Measurements from ENCODE around the gene MKRN2OS.
"Not testable (repeated sequence)": the region's sequence is repeated elsewhere in the genome, so short reads cannot be mapped to it uniquely, and the experiment has no call there.

The MKRN2OS gene

DNA sequence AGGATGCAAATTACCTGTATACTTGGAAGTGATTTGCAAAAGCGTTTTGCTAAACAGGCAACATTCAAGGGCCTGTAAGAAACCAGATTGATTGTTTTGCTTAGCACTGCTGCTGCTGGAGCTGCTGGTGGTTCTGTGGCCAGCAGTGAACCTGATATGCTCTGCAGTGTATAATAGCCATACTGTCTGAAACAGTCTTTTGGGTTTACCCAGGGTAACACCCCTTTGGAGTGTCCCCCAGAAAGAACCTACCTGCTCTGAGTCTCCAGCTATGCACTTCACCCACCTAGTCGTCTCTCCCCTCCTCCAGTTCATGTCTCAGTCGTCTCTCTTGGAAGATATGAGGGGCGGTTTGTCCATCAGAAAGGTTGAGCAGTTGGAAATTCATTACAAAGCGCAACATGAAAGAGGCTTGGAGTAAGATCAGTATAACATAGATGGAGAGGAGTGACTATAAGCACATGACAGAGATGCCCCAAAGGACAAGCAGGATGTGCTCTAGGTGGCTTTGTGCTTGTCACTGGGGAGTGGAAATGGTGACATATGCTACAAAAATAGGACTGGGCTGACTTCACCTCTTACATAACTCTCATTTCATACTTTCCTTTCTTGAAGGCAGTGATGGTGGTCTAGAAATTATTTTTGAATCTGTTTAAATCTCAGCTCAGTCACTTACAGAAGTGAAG, 15.3 kb upstream of the MKRN2OS start:
- no peak for DNase-seq

DNA sequence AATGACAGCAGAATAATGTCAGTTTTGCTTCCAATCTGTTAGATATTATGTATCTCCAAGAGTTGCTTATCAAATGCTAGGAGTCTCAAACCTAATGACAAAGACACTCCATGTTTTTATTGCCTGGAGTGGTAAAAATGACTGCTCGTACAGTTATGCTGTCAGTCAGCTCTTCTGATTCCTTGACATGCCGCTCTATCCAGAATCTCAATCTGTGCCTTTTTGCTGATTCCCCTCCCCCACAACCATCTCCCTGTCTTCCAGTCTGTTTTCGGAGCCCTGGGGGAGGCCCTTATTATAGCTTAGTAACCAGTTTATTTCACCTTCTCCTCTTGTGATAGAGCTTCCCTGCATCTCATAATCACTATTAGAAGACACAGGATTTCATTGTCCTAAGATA, 14.2 kb upstream of the MKRN2OS start:
- DNase-seq = no peak

DNA sequence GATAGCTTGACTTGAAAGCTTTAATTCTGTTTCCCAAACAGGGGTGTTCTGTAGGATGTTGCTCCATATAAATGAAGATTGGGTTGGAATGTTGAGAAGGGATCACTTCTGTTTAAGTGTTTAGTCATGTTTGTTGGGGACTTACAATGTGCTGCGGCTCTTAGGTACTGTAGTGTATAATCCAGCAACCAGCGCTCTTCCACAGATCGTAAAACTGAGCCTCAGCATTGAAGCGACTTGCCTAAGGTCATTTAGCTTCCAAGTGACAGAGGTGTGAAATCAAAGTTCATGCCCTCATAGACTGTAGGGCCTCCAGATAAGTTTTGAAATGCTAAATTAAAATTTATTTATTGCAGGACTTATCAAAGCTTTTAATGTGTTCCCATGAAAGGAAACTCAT, 13.4 kb upstream of the MKRN2OS start:
- DNase-seq = no peak

DNA sequence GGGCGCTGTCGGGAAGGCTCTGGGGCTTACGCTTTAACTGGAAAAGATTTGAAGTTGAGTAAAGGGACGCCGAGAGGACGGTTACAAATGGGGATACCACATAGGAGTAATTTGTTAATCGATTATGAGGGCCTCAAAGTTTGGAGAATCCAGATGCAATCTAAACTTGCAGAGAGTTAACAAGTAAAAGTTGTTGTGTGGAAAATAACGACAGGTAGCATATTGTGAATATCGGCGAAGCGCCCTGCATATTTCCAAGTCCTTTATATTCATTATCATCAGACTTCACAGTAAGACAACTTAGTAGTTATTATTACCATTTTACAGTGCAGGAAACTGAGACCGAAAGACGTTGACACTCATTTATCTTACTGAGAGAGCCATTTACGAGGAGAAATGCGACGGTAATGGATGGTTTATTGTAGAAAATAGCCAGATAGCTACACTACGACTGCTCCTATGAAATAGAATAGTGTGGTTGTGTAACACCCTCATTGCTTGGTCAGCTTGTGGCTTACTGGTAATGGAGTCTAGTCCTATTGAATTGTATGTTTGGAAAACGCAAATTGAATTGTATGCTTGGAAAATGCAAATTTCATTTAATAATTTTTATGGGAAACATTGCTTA, 12.3 kb upstream of the MKRN2OS start:
- DNase-seq = no peak

DNA sequence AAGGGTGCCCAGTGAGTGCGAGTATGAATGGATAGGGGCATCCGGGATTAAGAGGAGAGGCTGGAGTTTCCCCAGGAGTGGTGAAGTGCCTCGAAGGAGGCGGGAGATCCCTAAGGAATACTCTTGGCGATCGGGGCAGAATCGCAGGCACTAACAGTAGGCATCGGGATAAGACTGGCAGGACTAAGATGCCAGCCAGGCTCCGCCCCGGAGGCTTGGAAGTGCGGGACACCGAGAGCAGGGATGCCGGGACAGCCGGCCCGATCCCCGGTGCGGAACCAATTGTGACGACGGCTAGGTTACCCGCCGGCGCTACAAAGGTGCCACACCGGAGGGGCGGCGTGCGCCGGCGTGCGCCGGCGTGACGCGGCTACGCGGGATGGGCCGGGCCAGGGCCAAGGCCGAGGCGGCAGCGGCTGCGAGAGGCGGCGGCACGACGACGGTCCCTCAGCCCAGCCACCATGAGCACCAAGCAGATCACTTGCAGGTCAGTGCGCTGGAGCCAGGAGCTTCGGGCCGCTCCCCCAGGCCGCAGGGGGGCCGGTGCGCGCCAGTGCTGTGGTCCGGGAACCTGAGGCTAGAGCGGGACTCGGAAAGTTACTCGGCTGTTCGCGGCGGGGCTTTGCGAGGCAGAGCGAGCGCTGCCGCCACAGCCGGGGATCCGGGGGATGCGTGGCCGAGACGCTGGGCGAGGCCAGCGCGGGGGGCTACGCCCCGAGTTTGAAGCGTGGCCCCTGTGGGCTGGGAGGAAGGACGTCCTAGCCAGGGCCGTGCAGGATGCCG, 11.6 kb upstream of the MKRN2OS start, which contains the start of gene MKRN2:
TSS of gene MKRN2 (plus strand) at position 398 of the 783 bp plus-strand sequence. CDS start at position 462, 64 bp downstream.
- peak; percentile 84 for DNase-seq

DNA sequence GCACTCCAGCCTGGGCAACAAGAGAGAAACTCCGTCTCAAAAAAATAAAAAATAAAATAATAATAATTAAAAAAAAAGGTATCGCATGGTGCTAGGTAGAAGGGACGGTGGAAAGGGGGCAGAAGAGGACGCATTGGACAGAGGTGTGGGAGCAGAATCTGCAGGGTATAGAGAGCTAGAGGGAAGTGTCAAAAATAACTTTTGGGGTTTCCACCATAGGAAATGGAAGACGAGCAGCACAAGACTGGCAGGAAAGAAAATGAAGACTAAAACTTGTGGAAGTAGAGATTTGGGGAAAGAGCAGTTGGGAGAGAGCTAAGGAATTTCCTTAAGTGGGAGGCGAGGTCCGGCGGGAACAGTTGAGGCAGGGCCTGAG, 11.0 kb upstream of the MKRN2OS start:
- DNase-seq = no peak

DNA sequence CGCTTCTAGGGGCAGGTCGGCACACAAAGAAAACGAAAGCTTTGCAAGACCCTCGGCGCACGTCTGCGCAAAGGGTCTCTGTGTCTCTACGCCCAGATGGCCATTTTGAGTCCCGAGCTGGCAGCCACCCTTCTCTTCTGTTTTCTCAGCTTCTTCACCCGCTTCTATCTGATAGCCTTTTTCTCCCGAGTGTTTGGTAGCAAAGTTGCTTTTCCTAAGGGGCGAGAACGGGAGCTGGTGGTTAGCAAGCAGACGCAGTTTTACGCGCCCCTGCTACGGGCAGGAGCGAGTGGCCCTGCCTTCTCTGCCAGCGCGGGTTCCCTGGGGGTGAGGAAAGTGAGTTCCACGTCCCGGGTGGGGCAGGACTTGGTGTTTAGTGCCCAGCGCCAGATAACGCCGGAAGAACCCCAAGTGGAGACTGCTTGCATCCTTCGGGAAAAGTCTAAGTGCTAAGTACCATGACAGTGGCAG, 8.7 kb upstream of the MKRN2OS start:
- no peak for DNase-seq

DNA sequence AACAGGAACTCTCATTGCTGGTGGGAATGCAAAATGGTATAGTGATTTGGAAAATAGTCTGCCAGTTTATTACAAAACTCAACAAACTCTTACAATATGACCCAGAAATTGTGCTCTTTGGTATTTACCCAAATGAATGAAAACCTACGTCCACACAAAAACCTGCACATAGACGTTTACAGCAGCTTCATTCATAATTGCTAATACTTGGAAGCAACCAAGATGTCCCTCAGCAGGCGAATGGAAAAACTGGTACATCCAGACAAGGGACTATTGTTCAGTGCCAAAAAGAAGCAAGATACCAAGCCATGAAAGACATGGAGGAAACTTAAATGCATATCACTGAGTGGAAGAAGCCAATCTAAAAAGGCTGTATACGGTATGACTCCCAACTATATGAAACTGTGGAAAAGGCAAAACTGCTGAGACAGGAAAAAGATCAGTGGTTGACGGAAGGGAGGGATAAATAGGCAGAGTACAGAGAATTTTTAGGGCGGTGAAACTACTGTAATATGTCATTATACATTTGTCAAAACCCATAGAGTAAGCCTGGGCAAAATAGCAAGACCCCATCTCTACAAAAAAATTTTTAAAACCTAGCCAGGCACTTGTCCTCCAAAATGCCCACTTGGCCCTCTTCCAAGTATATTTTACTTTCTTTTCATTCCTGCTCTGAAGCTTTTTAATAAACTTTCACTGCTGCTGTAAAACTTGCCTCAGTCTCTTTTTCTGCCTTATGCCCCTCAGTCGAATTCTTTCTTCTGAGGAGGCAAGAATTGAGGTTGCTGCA, 4.9 kb upstream of the MKRN2OS start:
- DNase-seq = no peak

DNA sequence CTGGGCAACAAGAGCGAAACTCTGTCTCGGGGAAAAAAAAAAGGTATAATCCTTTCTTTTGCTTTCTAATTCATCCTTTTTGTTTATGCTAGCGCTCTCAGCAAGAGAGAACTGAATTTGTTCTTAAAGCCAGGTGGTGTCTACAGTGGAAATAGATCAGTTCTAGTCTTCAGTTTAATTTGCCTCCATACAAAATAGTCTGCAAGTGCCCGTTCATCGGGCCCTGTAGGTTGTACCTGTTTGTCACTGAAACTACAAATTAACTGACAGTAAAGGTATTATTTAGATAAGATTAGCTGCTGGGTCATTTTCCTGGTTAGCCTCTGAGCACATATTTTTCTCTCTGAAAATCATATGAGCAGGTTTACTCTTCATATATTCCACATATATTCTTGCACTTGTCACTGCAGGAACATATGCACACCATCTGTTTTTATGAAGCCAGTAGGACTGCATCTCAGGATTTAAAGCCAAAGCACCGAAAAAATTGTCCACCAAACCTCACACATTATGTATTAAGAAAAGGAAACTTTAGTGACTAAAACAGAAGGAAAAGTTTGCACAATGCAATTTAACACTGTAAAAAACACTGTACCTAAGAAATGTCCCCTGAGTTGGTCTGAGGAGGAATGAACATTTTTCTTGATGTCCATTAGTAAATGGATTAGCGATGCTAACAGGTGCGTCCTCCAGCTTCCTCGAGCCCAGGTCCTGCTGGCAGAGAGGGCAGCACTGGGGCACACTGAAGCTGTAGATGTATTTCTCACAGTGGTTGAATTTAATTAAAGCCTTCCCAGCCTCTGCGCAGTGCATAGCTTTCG, 437 bp downstream of the MKRN2OS start:
- DNase-seq = no peak

DNA sequence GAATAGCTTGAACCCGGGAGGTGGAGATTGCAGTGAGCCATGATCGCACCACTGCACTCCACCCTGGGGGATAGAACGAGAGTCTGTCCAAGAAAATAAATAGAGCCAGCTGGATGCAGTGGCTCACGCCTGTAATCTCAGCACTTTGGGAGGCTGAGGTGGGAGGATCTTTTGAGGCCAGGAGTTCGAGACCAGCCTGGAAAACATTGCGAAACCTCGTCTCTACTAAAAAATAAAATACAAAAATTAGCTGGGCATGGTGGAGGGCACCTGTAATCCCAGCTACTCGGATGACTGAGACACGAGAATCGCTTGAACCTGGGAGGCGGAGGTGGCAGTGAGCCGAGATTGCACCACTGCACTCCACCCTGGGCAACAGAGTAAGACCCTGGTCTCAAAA, 1.8 kb downstream of the MKRN2OS start:
- DNase-seq = not testable (repeated sequence)

DNA sequence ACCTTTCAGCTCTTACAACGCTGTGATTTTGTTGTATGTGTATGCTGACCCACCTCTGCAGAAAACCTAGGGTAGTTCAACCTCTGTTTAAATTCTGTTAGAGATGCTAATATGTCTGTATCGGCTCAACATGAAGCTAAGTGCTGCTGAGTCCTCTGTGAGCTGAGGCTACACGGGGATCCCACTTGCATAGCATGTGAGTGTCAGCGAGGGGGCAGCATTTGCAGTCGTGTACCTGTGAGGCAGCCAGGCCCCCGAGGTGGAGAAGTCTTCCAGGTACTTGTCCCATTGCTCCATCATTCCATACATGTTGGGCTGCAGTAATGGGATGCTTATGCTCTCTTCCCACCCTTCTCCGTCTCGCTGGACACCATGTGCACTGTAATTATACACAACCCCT, 3.7 kb downstream of the MKRN2OS start:
- DNase-seq = no peak

DNA sequence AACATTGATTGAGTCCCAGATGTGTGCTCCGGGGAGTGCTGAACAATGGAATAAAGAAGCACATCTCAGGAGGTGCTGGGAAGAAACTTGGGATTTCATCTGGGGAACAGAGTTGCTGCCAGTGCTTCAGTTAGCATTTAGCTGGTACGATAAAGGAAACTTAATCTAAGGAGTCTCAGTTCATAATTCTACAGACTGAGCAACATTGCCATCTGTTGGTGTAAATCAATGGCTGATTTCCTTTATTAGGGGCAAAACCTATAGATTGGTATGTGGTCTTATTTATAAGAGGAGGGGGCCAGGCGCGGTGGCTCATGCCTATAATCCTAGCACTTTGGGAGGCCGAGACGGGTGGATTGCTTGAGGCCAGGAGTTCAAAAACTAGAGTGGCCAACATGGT, 8.9 kb downstream of the MKRN2OS start:
- DNase-seq = no peak

DNA sequence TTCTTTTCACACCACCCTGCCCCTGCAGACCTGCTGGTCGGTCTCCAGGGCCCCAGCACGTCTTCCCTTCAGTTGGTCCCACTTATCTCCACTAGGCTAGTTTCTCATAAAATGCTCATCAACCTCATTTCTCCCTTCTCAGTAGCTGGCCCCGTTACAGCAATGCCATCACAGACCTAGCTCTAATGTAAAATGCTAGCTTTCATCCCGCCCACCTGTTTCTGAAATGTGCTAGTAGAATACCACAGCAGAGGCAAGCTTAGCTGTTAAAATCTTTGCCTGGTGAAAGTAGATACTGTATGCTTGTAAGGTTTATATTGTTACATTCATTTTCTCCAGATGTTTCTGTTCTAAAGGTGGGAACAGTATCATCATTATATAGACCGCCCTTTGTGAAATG, 13.1 kb downstream of the MKRN2OS start:
- DNase-seq = no peak

DNA sequence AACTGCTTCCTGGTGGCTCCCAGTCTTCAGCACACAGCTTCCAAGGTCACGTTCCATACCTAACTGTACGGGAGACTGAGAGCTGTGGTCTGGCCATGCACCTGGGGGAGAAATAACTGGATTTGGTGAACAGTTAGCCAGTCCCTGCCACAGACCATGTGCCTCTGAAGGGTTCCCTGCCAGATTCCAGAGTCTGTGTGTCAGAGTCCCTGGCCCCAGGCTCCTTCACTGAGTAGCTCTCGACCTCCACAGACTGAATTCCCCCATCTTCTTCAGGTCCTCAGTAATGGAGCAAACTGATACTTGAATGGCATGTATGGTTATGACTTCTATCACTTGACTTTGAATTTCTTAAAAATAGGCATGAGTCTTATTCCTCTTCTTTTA, 17.5 kb downstream of the MKRN2OS start:
- no peak for DNase-seq

DNA sequence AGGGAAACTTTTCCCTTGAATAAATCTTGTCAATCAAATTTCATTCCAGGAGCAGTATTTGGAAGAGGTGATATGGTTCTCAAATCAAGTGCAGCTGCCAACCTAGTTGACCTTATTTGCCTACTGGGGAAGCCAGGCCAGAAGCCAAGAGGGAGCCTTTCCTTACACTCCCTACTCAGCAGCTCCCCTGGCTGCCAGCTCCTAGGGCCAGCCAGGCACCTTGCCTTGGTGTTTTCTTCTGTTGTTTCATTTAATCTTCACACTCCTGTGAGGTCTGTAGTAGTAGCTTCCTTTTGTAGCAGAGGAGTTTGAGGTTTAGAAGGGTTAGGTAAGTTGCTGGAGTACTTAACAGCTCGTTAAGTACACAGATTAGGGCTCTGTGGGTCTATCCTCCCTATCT, 22.6 kb downstream of the MKRN2OS start:
- DNase-seq = no peak

DNA sequence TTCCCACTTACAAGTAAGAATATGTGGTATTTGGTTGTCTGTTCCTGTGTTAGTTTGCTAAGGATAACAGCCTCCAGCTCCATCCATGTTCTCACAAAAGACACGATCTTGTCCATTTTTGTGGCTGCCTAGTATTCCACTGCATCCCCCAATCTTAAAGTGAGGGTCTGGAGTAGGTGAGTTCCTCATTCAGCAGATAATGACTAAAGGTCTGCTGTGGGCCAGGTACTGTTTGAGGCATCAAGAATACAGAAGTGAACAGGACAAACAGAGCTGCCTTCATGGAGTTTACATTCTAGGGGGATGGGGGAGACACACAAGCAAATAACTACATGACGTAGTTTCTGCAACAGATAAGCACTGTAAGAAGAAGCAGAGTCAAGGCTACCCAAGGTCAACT, 24.3 kb downstream of the MKRN2OS start:
- DNase-seq = no peak

DNA sequence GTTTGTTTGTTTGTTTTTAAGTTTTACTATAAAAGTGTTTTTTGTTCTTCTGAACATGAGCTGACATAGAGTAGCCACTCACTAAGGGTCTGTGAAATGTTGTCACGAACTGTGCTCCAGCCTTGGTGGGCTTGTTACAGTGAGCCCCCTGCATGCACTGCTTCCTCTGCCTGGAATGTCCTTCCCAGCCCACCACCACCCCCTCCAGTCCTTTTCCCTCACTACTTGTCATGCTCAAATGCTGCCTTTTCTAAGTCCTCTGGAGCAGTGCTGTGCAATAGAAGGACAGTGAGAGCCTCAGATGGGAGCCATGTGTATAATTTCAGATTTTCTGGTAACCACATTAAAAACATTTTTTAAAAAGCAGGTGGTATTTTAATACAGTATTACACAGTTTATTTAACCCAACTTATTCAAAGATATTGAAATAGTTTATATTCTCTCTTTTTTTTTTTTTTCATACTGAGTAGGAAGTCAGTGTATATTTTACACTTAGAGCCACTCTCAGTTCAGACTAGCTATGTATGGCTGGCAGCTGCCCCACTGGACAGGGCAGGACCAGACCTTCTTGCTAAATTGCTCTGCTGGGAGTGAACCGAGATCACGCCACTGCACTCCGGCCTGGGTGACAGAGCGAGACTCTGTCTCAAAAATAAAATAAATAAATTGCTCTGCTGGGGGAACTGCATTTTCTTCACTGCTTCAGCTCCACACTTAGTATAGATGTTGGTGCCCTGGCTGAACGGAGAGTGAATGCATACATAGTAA, 26.9 kb downstream of the MKRN2OS start:
- DNase-seq = no peak

DNA sequence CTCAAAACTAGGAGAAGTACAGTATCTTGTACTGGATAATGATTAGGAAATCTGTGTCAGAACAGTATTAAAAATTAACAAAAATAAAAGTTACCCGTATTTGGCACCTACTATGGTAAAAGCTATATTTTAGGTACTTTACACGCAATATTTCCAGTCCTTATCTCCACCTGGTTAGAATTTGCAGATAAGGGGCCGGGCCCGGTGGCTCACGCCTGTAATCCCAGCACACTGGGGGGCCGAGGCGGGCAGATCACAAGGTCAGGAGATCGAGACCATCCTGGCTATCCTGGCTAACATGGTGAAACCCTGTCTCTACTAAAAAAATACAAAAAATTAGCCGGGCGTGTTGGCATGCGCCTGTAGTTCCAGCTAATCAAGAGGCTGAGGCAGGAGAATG, 28.4 kb downstream of the MKRN2OS start:
- DNase-seq = no peak

DNA sequence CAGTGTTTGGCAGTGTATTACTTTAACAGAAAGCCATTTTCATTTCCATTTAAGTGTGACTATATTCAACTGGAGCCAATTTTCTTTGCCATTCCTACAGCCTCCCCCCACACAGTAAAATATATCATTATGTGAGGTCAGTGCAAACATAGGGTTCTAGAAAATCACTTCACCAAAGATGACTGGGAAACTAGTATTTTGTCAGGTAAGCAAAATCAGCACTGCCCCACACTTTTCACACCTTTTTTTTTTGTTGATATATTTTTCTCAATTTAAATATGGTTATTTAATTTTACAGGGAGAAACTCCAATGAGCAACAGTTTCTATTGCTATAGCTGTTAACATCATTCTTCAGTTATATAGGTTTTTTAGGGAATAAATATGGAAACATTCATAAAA, 29.7 kb downstream of the MKRN2OS start:
- DNase-seq = no peak

DNA sequence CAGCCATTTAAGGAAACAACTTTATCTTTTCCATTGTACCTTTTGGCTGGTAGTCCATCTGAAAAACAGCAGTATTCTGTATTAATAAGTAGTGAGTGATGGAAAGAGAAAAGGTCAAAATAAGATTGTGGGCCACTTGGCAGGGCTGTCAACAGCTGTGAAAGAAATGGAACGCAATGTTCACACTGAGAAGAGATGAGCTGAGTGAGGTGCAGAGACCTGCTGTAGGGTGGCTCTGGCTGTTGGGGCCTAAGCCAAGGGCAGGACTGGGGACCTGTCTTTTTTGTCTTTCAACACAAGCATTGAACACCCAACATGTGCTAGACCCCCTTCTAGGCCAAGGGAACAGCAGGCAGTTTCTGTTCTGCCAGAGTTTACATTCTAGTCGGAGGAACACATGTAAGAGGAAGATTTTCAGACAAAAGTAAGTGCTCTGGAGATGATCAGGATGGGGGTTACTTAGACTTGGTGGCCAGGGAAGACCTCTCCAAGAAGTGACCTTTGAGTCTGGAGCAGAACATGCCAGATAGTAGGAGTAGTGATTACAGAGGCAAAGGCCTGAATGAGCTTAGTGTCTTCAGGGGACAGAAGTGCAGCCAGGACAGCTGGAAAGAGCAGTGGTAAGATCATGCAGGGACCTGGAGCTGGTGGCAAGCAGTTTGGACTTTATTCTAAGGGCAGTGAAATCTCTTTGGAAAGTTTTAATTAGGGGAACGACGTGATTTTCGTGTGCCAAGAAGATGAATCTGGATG, 31.4 kb downstream of the MKRN2OS start:
- no peak for DNase-seq

All from stimulated activated CD4-positive, alpha-beta T cell treated with anti-CD3 and anti-CD28 coated beads, Interleukin-4, amount 100 ng/mL, for 1 hour (primary cell).